ENCODE results near the gene ZFP42.

- TF ChIP-seq CTCF (IDR thresholded peaks at IDR 0.05; ENCODE audit: borderline replicate concordance, extremely low read depth, low read length, poor library complexity, severe bottlenecking) = no peak
- no peak for TF ChIP-seq EZH2 (IDR thresholded peaks at IDR 0.05; ENCODE audit: borderline replicate concordance, low read depth, low read length, severe bottlenecking)
Measured at GRCh38 chr4:188041721-188042120, 46.1 kb downstream of the ZFP42 start.
